Muscle of leg (tissue), 11 donors: ENCODE data around the gene MAST4. TPM values are rescaled to one million over a fixed set of nuclear protein-coding genes. Genes with fewer than 3 reads are reported as not detected.
"Not testable (repeated sequence)": the region's sequence is repeated elsewhere in the genome, so short reads cannot be mapped to it uniquely, and the experiment has no call there.

Experiments
- DNase-seq: peaks from one replicate; pipeline ENCODE4 v3.0.0; 2013
- H3K27ac ChIP-seq: one replicate; pipeline ENCODE4 v1.5.1; 2013; ENCODE audit warnings: mild to moderate bottlenecking, low read length, control low read depth
- H3K27me3 ChIP-seq: one replicate; pipeline ENCODE4 v1.6.1; 2013; ENCODE audit warnings: low read length; ENCODE audit not compliant: control insufficient read depth, insufficient read depth
- H3K36me3 ChIP-seq: one replicate; pipeline ENCODE4 v1.6.1; 2013; ENCODE audit warnings: low read length; ENCODE audit not compliant: control insufficient read depth, insufficient read depth
- H3K4me1 ChIP-seq: one replicate; pipeline ENCODE4 v1.6.1; 2013; ENCODE audit warnings: low read length; ENCODE audit not compliant: control insufficient read depth, insufficient read depth
- H3K4me3 ChIP-seq: one replicate; pipeline ENCODE4 v1.5.1; 2013; ENCODE audit warnings: low read length, control low read depth
- H3K9me3 ChIP-seq: replicated peaks from 2 replicates; pipeline ENCODE4 v1.6.1; 2013; ENCODE audit warnings: low read depth, low read length; ENCODE audit not compliant: control insufficient read depth
- WGBS: methylation state at CpG from one replicate; pipeline ENCODE4 v1.1.5; 2013; ENCODE audit warnings: missing lambda C conversion rate; ENCODE audit not compliant: insufficient coverage; 5-methylcytosine and 5-hydroxymethylcytosine counted together
- polyA plus RNA-seq, 8 donors: library from polyadenylated mRNA; unstranded; fragments of 120-200 nt; gene quantifications; one replicate each; pipeline versions ENCODE4 v1.2.1 to v1.2.3, GENCODE V29; 2013; ENCODE audit warnings: inconsistent platforms in 1 of 8, low replicate concordance in 1 of 8; ENCODE audit not compliant: insufficient read length in 8 of 8, insufficient read depth in 1 of 8
- total RNA-seq: library from RNA; stranded (reverse); fragments of 120-200 nt; gene quantifications from one replicate; pipeline ENCODE4 v1.2.4, GENCODE V29; 2013

The MAST4 gene
- total and polyA plus RNA-seq, 9 donors = 7.3 to 15.4 (median 10.9) TPM

- no peaks in the 10 kb centered on the region for H3K9me3 ChIP-seq
- no peaks in the 10 kb centered on the region for H3K27me3 ChIP-seq
- no peaks in the 10 kb centered on the region for H3K4me1 ChIP-seq
- no peak for DNase-seq
- no peak overlapping the region for H3K27ac ChIP-seq
- H3K4me3 ChIP-seq = no peak overlapping the region
- WGBS = 91% methylated on average over 3 of the region's 3 CpGs
- peaks cover 9% of the 10 kb centered on the region for H3K36me3 ChIP-seq
Measured at GRCh38 chr5:67115817-67116216, 519.6 kb downstream of the MAST4 start.

GRCh38 chr5:67118050-67118620, 521.9 kb downstream of the MAST4 start:
- no peak overlapping the region for H3K27ac ChIP-seq
- no peaks in the 10 kb centered on the region for H3K4me1 ChIP-seq
- no peak overlapping the region for H3K4me3 ChIP-seq
- H3K27me3 ChIP-seq = no peaks in the 10 kb centered on the region
- DNase-seq = no peak
- WGBS = no CpG with 5 or more reads among the region's 4 CpGs
- no peaks in the 10 kb centered on the region for H3K9me3 ChIP-seq
- H3K36me3 ChIP-seq = no peaks in the 10 kb centered on the region

GRCh38 chr5:67119010-67119409, 522.8 kb downstream of the MAST4 start:
- H3K27me3 ChIP-seq = no peaks in the 10 kb centered on the region
- H3K9me3 ChIP-seq = no peaks in the 10 kb centered on the region
- no peaks in the 10 kb centered on the region for H3K4me1 ChIP-seq
- H3K27ac ChIP-seq = no peak overlapping the region
- H3K36me3 ChIP-seq = no peaks in the 10 kb centered on the region
- no peak overlapping the region for H3K4me3 ChIP-seq
- WGBS = 78% methylated on average over 1 of the region's 1 CpG
- no peak for DNase-seq

GRCh38 chr5:67120032-67120431, 523.8 kb downstream of the MAST4 start:
- DNase-seq = no peak
- no peaks in the 10 kb centered on the region for H3K4me1 ChIP-seq
- no peaks in the 10 kb centered on the region for H3K36me3 ChIP-seq

GRCh38 chr5:67123819-67124218, 527.6 kb downstream of the MAST4 start:
- Histone ChIP-seq H3K9me3 (no peaks in the 10 kb centered on the region), H3K36me3 (no peaks in the 10 kb centered on the region), H3K4me3 (no peak overlapping the region), H3K4me1 (no peaks in the 10 kb centered on the region), H3K27ac (no peak overlapping the region), H3K27me3 (no peaks in the 10 kb centered on the region)
- DNase-seq = no peak
- 96% methylated on average over 2 of the region's 7 CpGs for WGBS

More at GRCh38 chr5:67120032-67120431, 523.8 kb downstream of the MAST4 start:
- Histone ChIP-seq H3K27ac (no peak overlapping the region), H3K4me3 (no peak overlapping the region), H3K27me3 (no peaks in the 10 kb centered on the region), H3K9me3 (no peaks in the 10 kb centered on the region)

GRCh38 chr5:67124556-67124955, 528.4 kb downstream of the MAST4 start:
- H3K27ac ChIP-seq = no peak overlapping the region
- DNase-seq = no peak
- H3K4me1 ChIP-seq = no peaks in the 10 kb centered on the region
- no peaks in the 10 kb centered on the region for H3K9me3 ChIP-seq
- H3K4me3 ChIP-seq = no peak overlapping the region
- no peaks in the 10 kb centered on the region for H3K36me3 ChIP-seq
- no peaks in the 10 kb centered on the region for H3K27me3 ChIP-seq
- WGBS = no CpG with 5 or more reads among the region's 4 CpGs

- not testable (repeated sequence) for DNase-seq, H3K4me1 ChIP-seq, H3K4me3 ChIP-seq, H3K27ac ChIP-seq, H3K27me3 ChIP-seq, H3K36me3 ChIP-seq, H3K9me3 ChIP-seq
- WGBS = no CpG with 5 or more reads among the region's 5 CpGs
Measured at GRCh38 chr5:67127347-67127895, 531.2 kb downstream of the MAST4 start.

- Histone ChIP-seq H3K9me3 (no peaks in the 10 kb centered on the region), H3K4me3 (no peak overlapping the region), H3K27me3 (no peaks in the 10 kb centered on the region), H3K36me3 (peaks cover 3% of the 10 kb centered on the region), H3K4me1 (no peaks in the 10 kb centered on the region), H3K27ac (no peak overlapping the region)
- DNase-seq = no peak
- WGBS = 100% methylated on average over 1 of the region's 2 CpGs
Measured at GRCh38 chr5:67129768-67130167, 533.6 kb downstream of the MAST4 start.

GRCh38 chr5:67133217-67133616, 537.0 kb downstream of the MAST4 start:
- WGBS = 42% methylated on average over 2 of the region's 2 CpGs
- no peaks in the 10 kb centered on the region for H3K9me3 ChIP-seq
- no peak overlapping the region for H3K27ac ChIP-seq
- H3K27me3 ChIP-seq = no peaks in the 10 kb centered on the region
- H3K36me3 ChIP-seq = peaks cover 12% of the 10 kb centered on the region
- no peak overlapping the region for H3K4me3 ChIP-seq
- DNase-seq = no peak
- H3K4me1 ChIP-seq = no peaks in the 10 kb centered on the region

- Histone ChIP-seq H3K36me3 (peaks cover 12% of the 10 kb centered on the region), H3K4me1 (no peaks in the 10 kb centered on the region)
- WGBS = no CpG with 5 or more reads among the region's 3 CpGs
Measured at GRCh38 chr5:67133776-67134175, 537.6 kb downstream of the MAST4 start.

More at GRCh38 chr5:67133776-67134175, 537.6 kb downstream of the MAST4 start:
- H3K9me3 ChIP-seq = no peaks in the 10 kb centered on the region
- no peak overlapping the region for H3K27ac ChIP-seq
- no peaks in the 10 kb centered on the region for H3K27me3 ChIP-seq
- DNase-seq = no peak
- H3K4me3 ChIP-seq = no peak overlapping the region
